HepG2 (cell line): ENCODE measurements around the gene EPHB4. TPM values are rescaled to one million over a fixed set of nuclear protein-coding genes. Genes with fewer than 3 reads are reported as not detected.

Experiments
- ATAC-seq: fragments of 200-7000 bp; cut with Tn5 transposase; 3 replicates; pipeline ENCODE4 v1.9.1; 2020; ENCODE audit warnings: mild to moderate bottlenecking, moderate library complexity
- BruUV-seq: library from RNA; stranded (reverse); fragments of 400-500 nt; replicated peaks from 2 replicates; lab custom pipeline; 2021; lab: Mats Ljungman, UMichigan
- CTCF ChIA-PET: fragments of 300-600 bp; formaldehyde crosslinking; extraction: SDS; loops from one replicate; lab custom pipeline; 2021; ENCODE audit warnings: low total read pairs, inconsistent platforms, low intra/inter-chr PET ratio; lab: Yijun Ruan, JAX
- POLR2A ChIA-PET: fragments of 350-600 bp; sonication (Branson Sonifier 250); formaldehyde crosslinking; loops from one replicate; lab custom pipeline; 2020; ENCODE audit warnings: antibody characterized with exemption, inconsistent platforms; lab: Yijun Ruan, JAX
- DNase-seq: peaks from one replicate; pipeline ENCODE4 v3.0.0-alpha.2; 2015; ENCODE audit warnings: low spot score
- FAIRE-seq: peaks from 3 replicates; lab custom pipeline; 2011; peaks lifted over from hg19 to GRCh38; lab: Jason Lieb, UNC
- H2AFZ ChIP-seq: one replicate; pipeline ENCODE4 v1.6.1; 2011; ENCODE audit warnings: low read length, inconsistent platforms
- H3K27ac ChIP-seq: fragments of 300-600 bp; 3 replicates; pipeline ENCODE4 v1.8.0; 2011; ENCODE audit warnings: mixed run types, mild to moderate bottlenecking, mixed read lengths, low read length, inconsistent platforms; ENCODE audit not compliant: insufficient read depth; ENCODE audit errors: extremely low read length
- H3K27me3 ChIP-seq, 2 experiments: fragments of 200-600 bp in 1 of 2; 2 replicates in 1 of 2; 3 replicates in 1 of 2; pipeline versions ENCODE4 v1.6.0 to v1.8.0; 2011; ENCODE audit warnings: low read length in 2 of 2, mild to moderate bottlenecking in 2 of 2, moderate library complexity in 2 of 2, inconsistent platforms in 1 of 2; ENCODE audit not compliant: insufficient read depth in 2 of 2, control insufficient read depth in 1 of 2
- H3K36me3 ChIP-seq, 2 experiments: fragments of 200-600 bp in 1 of 2; replicated peaks in 1 of 2; 2 replicates in 1 of 2; 3 replicates in 1 of 2; pipeline versions ENCODE4 v1.5.1 to v1.8.0; 2011; ENCODE audit warnings: low read length in 2 of 2, inconsistent platforms in 1 of 2; ENCODE audit not compliant: insufficient read depth in 2 of 2, control insufficient read depth in 1 of 2
- H3K4me1 ChIP-seq: 2 replicates; pipeline ENCODE4 v1.5.1; 2012; ENCODE audit warnings: low read length, inconsistent platforms; ENCODE audit not compliant: insufficient read depth
- H3K4me2 ChIP-seq: 2 replicates; pipeline ENCODE4 v1.6.0; 2011; ENCODE audit warnings: low read depth, low read length, inconsistent platforms
- H3K4me3 ChIP-seq, 3 experiments: fragments of 200-600 bp in 1 of 3; sonication (generic), shearing (Covaris generic) in 1 of 3; replicated peaks in 1 of 3; 2 replicates each; pipeline ENCODE4 v1.5.1; 2011 to 2016; ENCODE audit warnings: low read length in 3 of 3, inconsistent platforms in 2 of 3, low read depth in 2 of 3, mild to moderate bottlenecking in 2 of 3, control low read depth in 1 of 3, mixed read lengths in 1 of 3; ENCODE audit not compliant: insufficient read depth in 1 of 3
- H3K79me2 ChIP-seq: one replicate; pipeline ENCODE4 v1.6.1; 2011; ENCODE audit warnings: low read length, inconsistent platforms; ENCODE audit not compliant: insufficient read depth
- H3K9ac ChIP-seq: 2 replicates; pipeline ENCODE4 v1.6.0; 2011; ENCODE audit warnings: mild to moderate bottlenecking, low read depth, low read length, inconsistent platforms; ENCODE audit not compliant: insufficient read depth
- H3K9me3 ChIP-seq: 2 replicates; pipeline ENCODE4 v1.5.1; 2012; ENCODE audit warnings: mild to moderate bottlenecking, low read length
- H4K20me1 ChIP-seq: 2 replicates; pipeline ENCODE4 v1.6.0; 2011; ENCODE audit warnings: inconsistent platforms, mild to moderate bottlenecking, low read length, moderate library complexity; ENCODE audit not compliant: insufficient read depth
- ZIK1 ChIP-seq: sonication (generic); formaldehyde crosslinking; IDR thresholded peaks from 2 replicates; pipeline ENCODE4 v1.5.0; 2020; ENCODE audit warnings: mild to moderate bottlenecking, low read depth, missing genetic modification reagents, borderline replicate concordance
- ZNF382 ChIP-seq: sonication (generic); formaldehyde crosslinking; IDR thresholded peaks from 2 replicates; pipeline ENCODE4 v1.5.0; 2020; ENCODE audit warnings: missing genetic modification reagents, mild to moderate bottlenecking, borderline replicate concordance
- WGBS: methylation state at CpG from one replicate; pipeline ENCODE4 v1.1.6; 2017; ENCODE audit warnings: low lambda C conversion rate; 5-methylcytosine and 5-hydroxymethylcytosine counted together
- in situ Hi-C: cut with HindIII; loops from 2 replicates; pipeline ENCODE4 v1.10.0; 2017; ENCODE audit warnings: low pct_unique_long_range_greater_than_20kb; ENCODE audit not compliant: extremely low pct_ligation_motif_present
- intact Hi-C: fragments of 100-400 bp; cut with micrococcal nuclease; formaldehyde crosslinking; loops from one replicate; pipeline ENCODE4 v1.10.0; 2022; ENCODE audit not compliant: unreplicated experiment
- polyA plus RNA-seq, 8 experiments: library from polyadenylated mRNA; depleted of rRNA in 3 of 8; stranded (reverse) in 7 of 8; unstranded in 1 of 8; fragments of >200 nt; fragmentation: Illumina TruSeq in 4 of 8; extraction: Trizol in 4 of 8; gene quantifications; 2 replicates each; pipeline versions ENCODE4 v1.2.1 to v1.2.3, GENCODE V29; 2011 to 2016; ENCODE audit warnings: low read depth in 4 of 8, missing spikeins in 1 of 8, mixed read lengths in 1 of 8; ENCODE audit not compliant: insufficient read depth in 1 of 8
- total RNA-seq, 5 experiments: library from RNA; depleted of rRNA; stranded (reverse); fragments of >200 nt; fragmentation: Illumina TruSeq; extraction: Trizol; gene quantifications; 2 replicates each; pipeline ENCODE4 v1.2.3, GENCODE V29; 2016; ENCODE audit warnings: low read depth in 1 of 5
- TF ChIP-seq, protein P1 (sequence below): sonication (generic); formaldehyde crosslinking; IDR thresholded peaks from 2 replicates; pipeline ENCODE4 v1.4.0; 2020; ENCODE audit warnings: missing genetic modification reagents, borderline replicate concordance

EPHB4 gene
- total and polyA plus RNA-seq, 2 of the 13 experiments (the other 11 are each of a cell fraction or from before 2014, with no cell fraction given): 61.4 to 69.6 TPM

GRCh38 chr7:100859856-100860255, 32.5 kb upstream of the EPHB4 start (continued):
- TF ChIP-seq, protein P1, sequence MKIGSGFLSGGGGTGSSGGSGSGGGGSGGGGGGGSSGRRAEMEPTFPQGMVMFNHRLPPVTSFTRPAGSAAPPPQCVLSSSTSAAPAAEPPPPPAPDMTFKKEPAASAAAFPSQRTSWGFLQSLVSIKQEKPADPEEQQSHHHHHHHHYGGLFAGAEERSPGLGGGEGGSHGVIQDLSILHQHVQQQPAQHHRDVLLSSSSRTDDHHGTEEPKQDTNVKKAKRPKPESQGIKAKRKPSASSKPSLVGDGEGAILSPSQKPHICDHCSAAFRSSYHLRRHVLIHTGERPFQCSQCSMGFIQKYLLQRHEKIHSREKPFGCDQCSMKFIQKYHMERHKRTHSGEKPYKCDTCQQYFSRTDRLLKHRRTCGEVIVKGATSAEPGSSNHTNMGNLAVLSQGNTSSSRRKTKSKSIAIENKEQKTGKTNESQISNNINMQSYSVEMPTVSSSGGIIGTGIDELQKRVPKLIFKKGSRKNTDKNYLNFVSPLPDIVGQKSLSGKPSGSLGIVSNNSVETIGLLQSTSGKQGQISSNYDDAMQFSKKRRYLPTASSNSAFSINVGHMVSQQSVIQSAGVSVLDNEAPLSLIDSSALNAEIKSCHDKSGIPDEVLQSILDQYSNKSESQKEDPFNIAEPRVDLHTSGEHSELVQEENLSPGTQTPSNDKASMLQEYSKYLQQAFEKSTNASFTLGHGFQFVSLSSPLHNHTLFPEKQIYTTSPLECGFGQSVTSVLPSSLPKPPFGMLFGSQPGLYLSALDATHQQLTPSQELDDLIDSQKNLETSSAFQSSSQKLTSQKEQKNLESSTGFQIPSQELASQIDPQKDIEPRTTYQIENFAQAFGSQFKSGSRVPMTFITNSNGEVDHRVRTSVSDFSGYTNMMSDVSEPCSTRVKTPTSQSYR (CRISPR knock-in tag): no peak
- TF ChIP-seq ZIK1: no peak

DNA sequence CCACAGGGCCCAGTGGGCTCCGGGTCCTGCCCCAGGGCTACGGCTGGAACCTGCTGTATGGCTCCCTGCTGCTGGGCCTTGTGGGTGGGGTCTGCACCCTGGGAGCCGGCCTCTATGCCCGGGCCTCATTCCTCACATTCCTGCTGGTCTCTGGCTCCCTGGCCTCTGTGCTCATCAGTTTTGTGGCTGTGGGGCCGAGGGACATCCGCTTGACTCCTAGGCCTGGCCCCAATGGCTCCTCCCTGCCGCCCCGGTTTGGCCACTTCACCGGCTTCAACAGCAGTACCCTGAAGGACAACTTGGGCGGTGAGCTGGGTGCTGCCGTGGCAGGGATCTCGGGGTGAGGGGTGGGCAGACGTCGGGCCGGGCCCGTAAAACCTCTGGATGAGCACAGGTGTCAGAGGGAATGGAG, 29.6 kb upstream of the EPHB4 start:
- WGBS: 93% methylated on average over 8 of the region's 16 CpGs
- in situ Hi-C loops: loop anchor here (10.0 kb wide), 2 partner anchors 62 to 152 kb away; partner anchors contain the start of gene POP7

More for the DNA sequence above, 29.6 kb upstream of the EPHB4 start:
- FAIRE-seq (no peak), ATAC-seq (no peak), DNase-seq (no peak)
- Histone ChIP-seq H3K79me2 (no peaks in the 10 kb centered on the region), H3K4me2 (no peak overlapping the region), H3K9me3 (no peaks in the 10 kb centered on the region), H3K36me3 (peaks cover 6 to 10% of the 10 kb centered on the region in 2 experiments; a peak in 4 of 5 replicates), H2AFZ (no peak overlapping the region), H3K4me3 (no peak overlapping the region), H3K9ac (no peak overlapping the region), H4K20me1 (no peaks in the 10 kb centered on the region), H3K27ac (no peak overlapping the region), H3K4me1 (peaks cover 13% of the 10 kb centered on the region), H3K27me3 (no peaks in the 10 kb centered on the region; a peak in 1 of 5 replicates)
- ChIA-PET POLR2A (no interaction called here), CTCF (no interaction called here)
- no TSS peak for BruUV-seq
- intact Hi-C loops: no loop called here
- no peak for TF ChIP-seq ZNF382 (CRISPR knock-in tag)
